ENCODE results near the gene MAPKAPK5. TPM values are rescaled to one million over a fixed set of nuclear protein-coding genes. Genes with fewer than 3 reads are reported as not detected.

MAPKAPK5 gene
- total and polyA plus RNA-seq, 3 experiments from 2014 or later: 47.6 to 72.1 (median 69.8) TPM

DNA sequence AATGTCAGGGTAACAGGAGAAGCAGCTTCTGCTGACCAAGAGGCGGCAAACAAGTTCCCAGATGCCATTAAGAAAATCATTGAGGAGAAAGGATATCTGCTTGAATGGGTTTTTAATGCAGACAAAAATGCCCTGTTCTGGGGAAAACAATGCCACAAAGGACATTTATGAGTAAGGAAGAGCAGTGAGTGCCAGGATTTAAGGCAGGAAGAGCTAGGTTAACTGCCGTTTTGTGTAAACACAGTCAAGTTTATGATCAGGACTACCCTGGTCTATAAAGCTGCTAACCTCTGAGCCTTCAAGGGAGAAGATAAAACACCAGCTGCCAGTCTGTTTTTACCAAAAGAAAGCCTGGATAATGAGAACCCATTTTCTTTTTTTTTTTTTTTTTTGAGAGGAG, 8.5 kb downstream of the MAPKAPK5 start:
- DNase-seq: no peak
- ChIA-PET CTCF (interaction anchor here (1.2 kb wide), 1 partner anchor 38 kb away, joined by 3 read pairs; no protein-coding TSS in a partner anchor), POLR2A (interaction anchor here (0.7 to 1.0 kb wide), 2 partner anchors 8 to 38 kb away, joined by 5 read pairs; partner anchors contain the start of gene MAPKAPK5)
- Histone ChIP-seq H3K4me1 (ENCODE audit: insufficient read depth, low read length) (no peaks in the 10 kb centered on the region), H3K27me3 (ENCODE audit: insufficient read depth, low read length, poor library complexity, severe bottlenecking) (no peaks in the 10 kb centered on the region), H3K36me3 (ENCODE audit: insufficient read depth, low read length) (no peaks in the 10 kb centered on the region), H3K27ac (ENCODE audit: low read depth, low read length) (no peak overlapping the region), H3K4me3 (ENCODE audit: low read length) (no peak overlapping the region), H3K9me3 (ENCODE audit: low read length) (no peaks in the 10 kb centered on the region)
- H3K27ac Mint-ChIP-seq: peak overlapping the region in 1 of 8 donors; percentile 4
- no peaks in the 10 kb centered on the region for H3K9me3 Mint-ChIP-seq
- H3K27me3 Mint-ChIP-seq: no peaks in the 10 kb centered on the region
- no peak overlapping the region for H3K4me3 Mint-ChIP-seq
- peaks cover 3 to 43% (median 8%) of the 10 kb centered on the region in 3 donors for H3K36me3 Mint-ChIP-seq
- peaks cover 29 to 60% (median 46%) of the 10 kb centered on the region in 3 donors for H3K4me1 Mint-ChIP-seq

DNA sequence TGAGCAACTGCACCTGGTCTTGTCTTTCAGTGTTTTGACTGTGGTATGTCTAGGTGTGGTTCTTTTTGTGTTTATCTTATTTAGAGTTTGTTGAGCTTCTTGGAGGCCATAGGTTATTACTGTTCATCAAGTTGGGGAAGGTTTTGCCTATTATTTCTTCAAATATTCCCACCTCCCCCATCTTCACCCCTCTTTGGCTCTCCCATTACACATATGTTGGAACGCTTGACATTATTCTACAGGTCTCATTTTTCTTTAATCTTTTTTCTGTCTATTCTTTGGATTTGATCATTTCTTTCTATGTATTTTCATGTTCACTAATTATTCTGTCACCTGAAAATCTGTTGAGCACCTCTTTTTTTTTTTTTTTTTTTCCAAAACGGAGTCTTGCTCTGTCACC, 16.2 kb downstream of the MAPKAPK5 start:
- CTCF ChIA-PET: no interaction called here

DNA sequence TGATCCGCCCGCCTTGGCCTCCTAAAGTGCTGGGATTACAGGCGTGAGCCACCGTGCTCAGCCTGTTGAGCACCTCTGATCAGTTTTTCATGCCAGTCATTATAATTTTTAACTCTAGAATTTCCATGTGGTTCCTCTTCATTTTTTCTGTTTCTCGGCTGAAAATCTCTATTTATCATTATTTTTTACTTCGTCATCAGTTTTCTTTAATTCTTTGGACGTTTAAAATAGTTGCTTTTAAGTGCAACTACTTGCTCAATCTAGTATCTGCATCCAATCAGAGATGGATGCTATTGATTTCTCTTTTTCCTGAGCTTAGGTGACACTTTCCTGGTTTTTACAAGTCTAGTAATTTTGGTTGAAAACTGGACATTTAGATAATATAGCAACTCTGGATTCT, 16.8 kb downstream of the MAPKAPK5 start:
- CTCF ChIA-PET: no interaction called here
- H3K36me3 ChIP-seq (ENCODE audit: insufficient read depth, low read length): no peaks in the 10 kb centered on the region
- peaks cover 35 to 65% (median 52%) of the 10 kb centered on the region in 3 donors for H3K4me1 Mint-ChIP-seq

More for the DNA sequence above, 16.2 kb downstream of the MAPKAPK5 start:
- Histone ChIP-seq H3K4me1 (ENCODE audit: insufficient read depth, low read length) (no peaks in the 10 kb centered on the region), H3K36me3 (ENCODE audit: insufficient read depth, low read length) (no peaks in the 10 kb centered on the region), H3K9me3 (ENCODE audit: low read length) (no peaks in the 10 kb centered on the region), H3K4me3 (ENCODE audit: low read length) (no peak overlapping the region), H3K27ac (ENCODE audit: low read depth, low read length) (no peak overlapping the region), H3K27me3 (ENCODE audit: insufficient read depth, low read length, poor library complexity, severe bottlenecking) (no peaks in the 10 kb centered on the region)
- Mint-ChIP-seq H3K27me3 (no peaks in the 10 kb centered on the region), H3K27ac (no peak overlapping the region), H3K4me1 (peaks cover 36 to 64% (median 51%) of the 10 kb centered on the region in 3 donors), H3K36me3 (peaks cover 0 to 32% (median 6%) of the 10 kb centered on the region in 3 donors), H3K4me3 (peak overlapping the region in 1 of 7 donors; percentile 13), H3K9me3 (no peaks in the 10 kb centered on the region)
- no peak for DNase-seq
- POLR2A ChIA-PET: interaction anchor here (0.7 kb wide), 1 partner anchor 312 kb away, joined by 8 read pairs; no protein-coding TSS in a partner anchor

DNA sequence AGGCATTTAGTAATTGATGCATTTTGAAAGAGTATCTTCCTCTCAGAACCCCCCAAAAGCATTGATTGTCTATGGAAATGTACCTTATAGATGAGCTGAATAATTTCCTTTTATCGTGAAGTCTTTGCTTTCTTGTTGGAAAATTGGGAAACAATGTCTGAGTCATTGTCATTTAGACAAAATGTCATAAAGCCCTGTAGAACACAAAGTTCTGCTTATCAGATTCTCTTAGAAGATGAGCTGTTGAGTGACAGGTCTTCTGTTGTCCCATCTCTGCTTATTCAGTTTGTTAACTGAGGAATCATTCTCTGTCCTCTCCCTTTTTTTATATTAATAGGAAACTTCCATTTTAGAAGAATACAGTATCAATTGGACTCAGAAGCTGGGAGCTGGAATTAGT, 22.9 kb downstream of the MAPKAPK5 start:
- peak overlapping the region in 1 of 8 donors; percentile 58 for H3K27ac Mint-ChIP-seq
- ChIA-PET POLR2A (no interaction called here), CTCF (no interaction called here)
- no peak for DNase-seq
- no peaks in the 10 kb centered on the region for H3K9me3 ChIP-seq (ENCODE audit: low read length)
- peaks cover 21% of the 10 kb centered on the region for H3K36me3 ChIP-seq (ENCODE audit: insufficient read depth, low read length)
- no peak overlapping the region for H3K4me3 ChIP-seq (ENCODE audit: low read length)
- H3K9me3 Mint-ChIP-seq: no peaks in the 10 kb centered on the region
- peaks cover 0 to 59% (median 8%) of the 10 kb centered on the region in 3 donors for H3K36me3 Mint-ChIP-seq
- H3K27ac ChIP-seq (ENCODE audit: low read depth, low read length): no peak overlapping the region
- no peaks in the 10 kb centered on the region for H3K4me1 ChIP-seq (ENCODE audit: insufficient read depth, low read length)
- H3K27me3 Mint-ChIP-seq: no peaks in the 10 kb centered on the region
- no peaks in the 10 kb centered on the region for H3K27me3 ChIP-seq (ENCODE audit: insufficient read depth, low read length, poor library complexity, severe bottlenecking)
- peaks cover 13 to 24% (median 21%) of the 10 kb centered on the region in 3 donors for H3K4me1 Mint-ChIP-seq
- H3K4me3 Mint-ChIP-seq: no peak overlapping the region

More for the DNA sequence above, 16.8 kb downstream of the MAPKAPK5 start:
- Histone ChIP-seq H3K9me3 (ENCODE audit: low read length) (no peaks in the 10 kb centered on the region), H3K27ac (ENCODE audit: low read depth, low read length) (no peak overlapping the region), H3K27me3 (ENCODE audit: insufficient read depth, low read length, poor library complexity, severe bottlenecking) (no peaks in the 10 kb centered on the region), H3K4me1 (ENCODE audit: insufficient read depth, low read length) (no peaks in the 10 kb centered on the region), H3K4me3 (ENCODE audit: low read length) (no peak overlapping the region)
- POLR2A ChIA-PET: interaction anchor here (0.7 kb wide), 1 partner anchor 312 kb away, joined by 8 read pairs; no protein-coding TSS in a partner anchor
- no peak for DNase-seq
- H3K27me3 Mint-ChIP-seq: no peaks in the 10 kb centered on the region
- no peak overlapping the region for H3K4me3 Mint-ChIP-seq
- peaks cover 0 to 32% (median 7%) of the 10 kb centered on the region in 3 donors for H3K36me3 Mint-ChIP-seq
- no peak overlapping the region for H3K27ac Mint-ChIP-seq
- no peaks in the 10 kb centered on the region for H3K9me3 Mint-ChIP-seq

DNA sequence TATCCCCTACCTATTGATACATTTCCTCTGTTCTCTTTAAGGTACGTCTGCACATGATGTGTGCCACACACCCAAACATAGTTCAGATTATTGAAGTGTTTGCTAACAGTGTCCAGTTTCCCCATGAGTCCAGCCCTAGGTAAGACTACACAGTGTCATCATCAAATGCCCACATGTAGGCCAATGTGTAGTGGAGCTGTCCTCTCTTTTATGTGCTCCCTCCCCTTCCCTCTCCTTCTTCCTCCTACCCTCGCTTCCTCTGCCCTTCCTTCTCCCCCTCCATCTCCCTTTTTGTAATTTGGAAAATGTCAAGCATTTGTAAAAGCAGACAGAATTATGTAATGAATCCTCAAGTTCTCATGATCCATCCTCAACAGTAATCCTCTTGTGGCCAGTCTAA, 25.5 kb downstream of the MAPKAPK5 start:
- H3K36me3 ChIP-seq (ENCODE audit: insufficient read depth, low read length): peaks cover 30% of the 10 kb centered on the region
- CTCF ChIA-PET: no interaction called here
- H3K27ac Mint-ChIP-seq: peak overlapping the region in 3 of 8 donors; percentile 44 to 83 (median 66)

DNA sequence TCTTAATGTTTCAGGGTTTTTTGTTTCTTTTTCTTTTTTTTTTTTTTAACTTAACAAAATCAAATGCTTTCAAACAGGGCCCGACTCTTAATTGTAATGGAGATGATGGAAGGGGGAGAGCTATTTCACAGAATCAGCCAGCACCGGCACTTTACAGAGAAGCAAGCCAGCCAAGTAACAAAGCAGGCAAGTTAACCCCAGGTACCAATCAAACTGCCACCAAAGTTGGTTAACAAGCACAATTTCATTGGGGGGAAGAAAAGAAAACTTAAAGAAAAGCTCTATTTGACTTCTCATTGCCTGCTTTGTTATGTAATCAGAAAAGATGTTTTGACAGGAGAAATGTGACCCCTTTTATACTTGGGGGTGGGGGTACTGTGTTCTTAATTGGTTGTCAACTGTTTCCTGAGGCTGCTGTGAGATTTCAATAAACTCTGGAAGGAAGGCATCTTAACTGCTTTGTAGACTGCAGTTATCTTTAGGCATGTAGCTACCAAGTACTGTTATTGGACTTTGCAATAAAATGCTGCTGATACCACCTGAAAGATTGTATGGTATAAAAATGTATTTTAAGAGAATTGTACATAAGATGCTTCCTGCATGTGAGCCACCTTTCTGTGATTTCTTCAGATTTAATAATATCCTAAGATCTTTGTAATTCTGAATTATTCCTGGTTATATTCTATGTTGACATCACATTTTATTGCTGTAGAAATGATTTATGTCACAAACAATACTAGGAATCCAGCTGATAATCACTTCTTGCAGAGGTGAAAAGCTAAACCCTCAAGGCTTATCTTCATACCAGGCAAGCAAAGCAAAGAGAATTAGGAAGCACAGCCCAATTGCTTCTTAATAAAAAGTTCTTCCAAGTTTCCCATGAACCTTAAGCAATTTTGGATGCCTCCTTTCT, 26.9 kb downstream of the MAPKAPK5 start:
- peak overlapping the region in 6 of 8 donors; percentile 17 to 73 (median 34) for H3K27ac Mint-ChIP-seq
- H3K36me3 Mint-ChIP-seq: peaks cover 19 to 81% (median 24%) of the 10 kb centered on the region in 3 donors
- H3K27ac ChIP-seq (ENCODE audit: low read depth, low read length): no peak overlapping the region
- DNase-seq: no peak
- H3K27me3 ChIP-seq (ENCODE audit: insufficient read depth, low read length, poor library complexity, severe bottlenecking): no peaks in the 10 kb centered on the region
- no peaks in the 10 kb centered on the region for H3K27me3 Mint-ChIP-seq
- CTCF ChIA-PET: no interaction called here
- no peak overlapping the region for H3K4me3 Mint-ChIP-seq
- H3K4me1 Mint-ChIP-seq: no peaks in the 10 kb centered on the region
- no peaks in the 10 kb centered on the region for H3K4me1 ChIP-seq (ENCODE audit: insufficient read depth, low read length)
- H3K36me3 ChIP-seq (ENCODE audit: insufficient read depth, low read length): peaks cover 30% of the 10 kb centered on the region
- POLR2A ChIA-PET: no interaction called here
- H3K9me3 Mint-ChIP-seq: peaks cover 0 to 4% (median 0%) of the 10 kb centered on the region in 5 donors
- H3K4me3 ChIP-seq (ENCODE audit: low read length): no peak overlapping the region
- no peaks in the 10 kb centered on the region for H3K9me3 ChIP-seq (ENCODE audit: low read length)

More for the DNA sequence above, 25.5 kb downstream of the MAPKAPK5 start:
- H3K27me3 Mint-ChIP-seq: no peaks in the 10 kb centered on the region
- peaks cover 17 to 72% (median 18%) of the 10 kb centered on the region in 3 donors for H3K36me3 Mint-ChIP-seq
- H3K9me3 Mint-ChIP-seq: peaks cover 0 to 3% (median 0%) of the 10 kb centered on the region in 5 donors
- Histone ChIP-seq H3K4me3 (ENCODE audit: low read length) (no peak overlapping the region), H3K4me1 (ENCODE audit: insufficient read depth, low read length) (no peaks in the 10 kb centered on the region), H3K9me3 (ENCODE audit: low read length) (no peaks in the 10 kb centered on the region), H3K27me3 (ENCODE audit: insufficient read depth, low read length, poor library complexity, severe bottlenecking) (no peaks in the 10 kb centered on the region), H3K27ac (ENCODE audit: low read depth, low read length) (no peak overlapping the region)
- H3K4me1 Mint-ChIP-seq: peaks cover 5 to 8% (median 8%) of the 10 kb centered on the region in 3 donors
- H3K4me3 Mint-ChIP-seq: no peak overlapping the region
- no peak for DNase-seq
- POLR2A ChIA-PET: no interaction called here

DNA sequence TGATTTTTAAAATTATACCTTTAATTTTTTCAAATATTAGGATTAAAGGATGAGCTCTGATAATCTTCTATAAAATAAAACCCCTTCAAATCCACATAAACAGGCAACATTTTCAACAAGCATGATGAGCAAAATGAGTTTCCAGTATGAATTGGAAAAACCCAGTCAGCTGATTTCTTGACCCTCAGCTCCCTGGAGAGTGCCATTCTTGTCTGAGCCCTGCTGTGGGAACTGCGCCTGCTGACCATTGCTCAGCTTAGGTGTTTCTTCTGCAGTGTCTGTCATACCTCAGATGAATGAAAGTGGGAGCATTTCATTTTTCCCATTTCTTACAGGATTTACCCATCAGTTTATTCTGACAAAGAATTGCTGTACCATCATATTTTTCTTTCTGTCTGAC, 27.6 kb downstream of the MAPKAPK5 start:
- POLR2A ChIA-PET: no interaction called here
- Mint-ChIP-seq H3K27me3 (no peaks in the 10 kb centered on the region), H3K36me3 (peaks cover 19 to 81% (median 24%) of the 10 kb centered on the region in 3 donors), H3K9me3 (peaks cover 0 to 4% (median 0%) of the 10 kb centered on the region in 5 donors), H3K4me3 (no peak overlapping the region), H3K27ac (no peak overlapping the region), H3K4me1 (no peaks in the 10 kb centered on the region)
- no peak for DNase-seq
- Histone ChIP-seq H3K27me3 (ENCODE audit: insufficient read depth, low read length, poor library complexity, severe bottlenecking) (no peaks in the 10 kb centered on the region), H3K9me3 (ENCODE audit: low read length) (no peaks in the 10 kb centered on the region), H3K36me3 (ENCODE audit: insufficient read depth, low read length) (peaks cover 30% of the 10 kb centered on the region), H3K4me3 (ENCODE audit: low read length) (no peak overlapping the region), H3K27ac (ENCODE audit: low read depth, low read length) (no peak overlapping the region), H3K4me1 (ENCODE audit: insufficient read depth, low read length) (no peaks in the 10 kb centered on the region)
- CTCF ChIA-PET: no interaction called here

DNA sequence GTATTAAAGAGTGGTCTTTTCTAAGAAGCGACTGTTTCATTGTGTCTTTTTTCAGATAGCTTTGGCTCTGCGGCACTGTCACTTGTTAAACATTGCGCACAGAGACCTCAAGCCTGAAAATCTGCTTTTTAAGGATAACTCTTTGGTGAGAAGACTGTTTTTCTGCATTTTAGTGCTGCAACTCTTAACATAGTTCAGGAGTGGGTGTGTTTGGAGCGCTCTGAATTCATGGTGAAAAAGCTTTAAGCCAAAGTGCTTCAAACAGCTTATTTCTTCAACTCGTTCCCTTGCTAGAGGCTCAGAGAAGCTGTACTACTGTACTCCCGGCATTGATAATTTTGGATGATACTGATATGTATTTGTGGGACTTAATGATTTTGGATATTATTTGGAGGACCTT, 28.2 kb downstream of the MAPKAPK5 start:
- no peaks in the 10 kb centered on the region for H3K4me1 Mint-ChIP-seq
- H3K4me1 ChIP-seq (ENCODE audit: insufficient read depth, low read length): no peaks in the 10 kb centered on the region
- H3K27ac Mint-ChIP-seq: no peak overlapping the region
- peaks cover 19 to 77% (median 24%) of the 10 kb centered on the region in 3 donors for H3K36me3 Mint-ChIP-seq
- H3K27ac ChIP-seq (ENCODE audit: low read depth, low read length): no peak overlapping the region
- ChIA-PET CTCF (no interaction called here), POLR2A (no interaction called here)
- DNase-seq: no peak
- no peaks in the 10 kb centered on the region for H3K9me3 ChIP-seq (ENCODE audit: low read length)
- H3K4me3 Mint-ChIP-seq: no peak overlapping the region
- no peaks in the 10 kb centered on the region for H3K27me3 Mint-ChIP-seq
- no peak overlapping the region for H3K4me3 ChIP-seq (ENCODE audit: low read length)
- H3K36me3 ChIP-seq (ENCODE audit: insufficient read depth, low read length): peaks cover 30% of the 10 kb centered on the region
- peaks cover 0 to 4% (median 0%) of the 10 kb centered on the region in 5 donors for H3K9me3 Mint-ChIP-seq
- H3K27me3 ChIP-seq (ENCODE audit: insufficient read depth, low read length, poor library complexity, severe bottlenecking): no peaks in the 10 kb centered on the region

Measured in CD8-positive, alpha-beta memory T cell (primary cell).